ENCODE data around the gene AGL.

DNA sequence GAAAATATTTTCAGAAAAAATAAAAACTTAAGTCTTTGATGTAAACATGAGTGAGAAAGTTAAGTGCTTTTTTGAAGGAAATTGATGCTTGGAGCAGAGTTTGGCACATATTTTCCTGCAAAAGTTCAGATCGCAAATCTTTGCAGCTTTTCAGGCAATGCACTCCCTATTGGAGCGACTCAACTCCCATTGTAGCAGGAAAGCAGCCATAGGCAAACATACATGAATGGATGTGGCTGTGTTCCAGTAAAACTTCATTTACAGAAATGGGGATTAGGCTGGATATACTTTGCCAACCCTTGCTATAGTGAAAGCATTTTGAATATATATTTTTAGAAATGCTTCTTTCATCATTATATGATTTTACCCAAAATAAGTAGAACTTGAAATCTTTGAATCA, 8.1 kb downstream of the AGL start:
- TF ChIP-seq POLR2A (IDR thresholded peaks at IDR 0.05; ENCODE audit: low read depth, low read length) (no peak), MAFK (IDR thresholded peaks at IDR 0.05; ENCODE audit: low read depth, low read length) (no peak), SMC3 (IDR thresholded peaks at IDR 0.05; ENCODE audit: low read depth, low read length) (no peak), CEBPB (IDR thresholded peaks at IDR 0.05; ENCODE audit: low read depth, low read length) (no peak), RFX5 (IDR thresholded peaks at IDR 0.05; ENCODE audit: low read depth, low read length) (no peak), CHD1 (IDR thresholded peaks at IDR 0.05; ENCODE audit: low read depth, low read length) (no peak), NFE2L2 (IDR thresholded peaks at IDR 0.05; ENCODE audit: low read depth, low read length) (no peak)
- TF ChIP-seq, protein P1, sequence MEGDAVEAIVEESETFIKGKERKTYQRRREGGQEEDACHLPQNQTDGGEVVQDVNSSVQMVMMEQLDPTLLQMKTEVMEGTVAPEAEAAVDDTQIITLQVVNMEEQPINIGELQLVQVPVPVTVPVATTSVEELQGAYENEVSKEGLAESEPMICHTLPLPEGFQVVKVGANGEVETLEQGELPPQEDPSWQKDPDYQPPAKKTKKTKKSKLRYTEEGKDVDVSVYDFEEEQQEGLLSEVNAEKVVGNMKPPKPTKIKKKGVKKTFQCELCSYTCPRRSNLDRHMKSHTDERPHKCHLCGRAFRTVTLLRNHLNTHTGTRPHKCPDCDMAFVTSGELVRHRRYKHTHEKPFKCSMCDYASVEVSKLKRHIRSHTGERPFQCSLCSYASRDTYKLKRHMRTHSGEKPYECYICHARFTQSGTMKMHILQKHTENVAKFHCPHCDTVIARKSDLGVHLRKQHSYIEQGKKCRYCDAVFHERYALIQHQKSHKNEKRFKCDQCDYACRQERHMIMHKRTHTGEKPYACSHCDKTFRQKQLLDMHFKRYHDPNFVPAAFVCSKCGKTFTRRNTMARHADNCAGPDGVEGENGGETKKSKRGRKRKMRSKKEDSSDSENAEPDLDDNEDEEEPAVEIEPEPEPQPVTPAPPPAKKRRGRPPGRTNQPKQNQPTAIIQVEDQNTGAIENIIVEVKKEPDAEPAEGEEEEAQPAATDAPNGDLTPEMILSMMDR (conservative IDR thresholded peaks at IDR 0.05; ENCODE audit: low read depth, low read length), result no peak
- TF ChIP-seq, protein P2, sequence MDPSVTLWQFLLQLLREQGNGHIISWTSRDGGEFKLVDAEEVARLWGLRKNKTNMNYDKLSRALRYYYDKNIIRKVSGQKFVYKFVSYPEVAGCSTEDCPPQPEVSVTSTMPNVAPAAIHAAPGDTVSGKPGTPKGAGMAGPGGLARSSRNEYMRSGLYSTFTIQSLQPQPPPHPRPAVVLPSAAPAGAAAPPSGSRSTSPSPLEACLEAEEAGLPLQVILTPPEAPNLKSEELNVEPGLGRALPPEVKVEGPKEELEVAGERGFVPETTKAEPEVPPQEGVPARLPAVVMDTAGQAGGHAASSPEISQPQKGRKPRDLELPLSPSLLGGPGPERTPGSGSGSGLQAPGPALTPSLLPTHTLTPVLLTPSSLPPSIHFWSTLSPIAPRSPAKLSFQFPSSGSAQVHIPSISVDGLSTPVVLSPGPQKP (IDR thresholded peaks at IDR 0.05; ENCODE audit: borderline replicate concordance, low read depth, low read length), result no peak
- TF ChIP-seq, protein P3, sequence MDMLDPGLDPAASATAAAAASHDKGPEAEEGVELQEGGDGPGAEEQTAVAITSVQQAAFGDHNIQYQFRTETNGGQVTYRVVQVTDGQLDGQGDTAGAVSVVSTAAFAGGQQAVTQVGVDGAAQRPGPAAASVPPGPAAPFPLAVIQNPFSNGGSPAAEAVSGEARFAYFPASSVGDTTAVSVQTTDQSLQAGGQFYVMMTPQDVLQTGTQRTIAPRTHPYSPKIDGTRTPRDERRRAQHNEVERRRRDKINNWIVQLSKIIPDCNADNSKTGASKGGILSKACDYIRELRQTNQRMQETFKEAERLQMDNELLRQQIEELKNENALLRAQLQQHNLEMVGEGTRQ (IDR thresholded peaks at IDR 0.05; ENCODE audit: low read depth, low read length), result no peak

Data from IMR-90 (cell line).